Panc1 (cell line): ENCODE measurements around the gene ILK.

Experiments used
- CTCF ChIP-seq: fragments of 450-650 bp; IDR thresholded peaks from 2 replicates; pipeline ENCODE4 v1.5.1; 2017; ENCODE audit warnings: mild to moderate bottlenecking
- POLR2AphosphoS5 ChIP-seq: IDR thresholded peaks from 2 replicates; pipeline ENCODE4 v1.6.1; 2012; ENCODE audit warnings: mild to moderate bottlenecking, low read depth, low read length, moderate library complexity
- TCF7L2 ChIP-seq: IDR thresholded peaks from 2 replicates; pipeline ENCODE4 v1.6.1; 2011; ENCODE audit warnings: mild to moderate bottlenecking, low read depth, low read length, inconsistent platforms
- TF ChIP-seq, protein P1 (sequence below), 2 experiments: IDR thresholded peaks; 2 replicates each; pipeline ENCODE4 v1.6.1; 2011 to 2012; ENCODE audit warnings: low read depth in 2 of 2, control low read depth in 1 of 2, low read length in 1 of 2, mild to moderate bottlenecking in 1 of 2, moderate library complexity in 1 of 2; ENCODE audit not compliant: insufficient read depth in 1 of 2

GRCh38 chr11:6604081-6604626 is 580 bp downstream of the ILK start:
- no peak; the same call in 1 of the 2 replicates for TF ChIP-seq CTCF
- no peak for TF ChIP-seq POLR2AphosphoS5
- TF ChIP-seq, protein P1, sequence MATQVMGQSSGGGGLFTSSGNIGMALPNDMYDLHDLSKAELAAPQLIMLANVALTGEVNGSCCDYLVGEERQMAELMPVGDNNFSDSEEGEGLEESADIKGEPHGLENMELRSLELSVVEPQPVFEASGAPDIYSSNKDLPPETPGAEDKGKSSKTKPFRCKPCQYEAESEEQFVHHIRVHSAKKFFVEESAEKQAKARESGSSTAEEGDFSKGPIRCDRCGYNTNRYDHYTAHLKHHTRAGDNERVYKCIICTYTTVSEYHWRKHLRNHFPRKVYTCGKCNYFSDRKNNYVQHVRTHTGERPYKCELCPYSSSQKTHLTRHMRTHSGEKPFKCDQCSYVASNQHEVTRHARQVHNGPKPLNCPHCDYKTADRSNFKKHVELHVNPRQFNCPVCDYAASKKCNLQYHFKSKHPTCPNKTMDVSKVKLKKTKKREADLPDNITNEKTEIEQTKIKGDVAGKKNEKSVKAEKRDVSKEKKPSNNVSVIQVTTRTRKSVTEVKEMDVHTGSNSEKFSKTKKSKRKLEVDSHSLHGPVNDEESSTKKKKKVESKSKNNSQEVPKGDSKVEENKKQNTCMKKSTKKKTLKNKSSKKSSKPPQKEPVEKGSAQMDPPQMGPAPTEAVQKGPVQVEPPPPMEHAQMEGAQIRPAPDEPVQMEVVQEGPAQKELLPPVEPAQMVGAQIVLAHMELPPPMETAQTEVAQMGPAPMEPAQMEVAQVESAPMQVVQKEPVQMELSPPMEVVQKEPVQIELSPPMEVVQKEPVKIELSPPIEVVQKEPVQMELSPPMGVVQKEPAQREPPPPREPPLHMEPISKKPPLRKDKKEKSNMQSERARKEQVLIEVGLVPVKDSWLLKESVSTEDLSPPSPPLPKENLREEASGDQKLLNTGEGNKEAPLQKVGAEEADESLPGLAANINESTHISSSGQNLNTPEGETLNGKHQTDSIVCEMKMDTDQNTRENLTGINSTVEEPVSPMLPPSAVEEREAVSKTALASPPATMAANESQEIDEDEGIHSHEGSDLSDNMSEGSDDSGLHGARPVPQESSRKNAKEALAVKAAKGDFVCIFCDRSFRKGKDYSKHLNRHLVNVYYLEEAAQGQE (IDR thresholded peaks at IDR 0.05; ENCODE audit: insufficient read depth in 1 of 2, low read depth in 2 of 2, low read length in 1 of 2), result no peak
- TF ChIP-seq TCF7L2, result no peak
